WTC11 (cell line): ENCODE measurements around the gene FAM193A. TPM values are rescaled to one million over a fixed set of nuclear protein-coding genes. Genes with fewer than 3 reads are reported as not detected.

Source experiments
- ATAC-seq: fragments of 200-7000 bp; cut with Tn5 transposase; 2 replicates; pipeline ENCODE4 v1.10.0; 2021; ENCODE audit warnings: mild to moderate bottlenecking, moderate library complexity
- CTCF ChIA-PET: fragments of 300-600 bp; sonication (Branson Sonifier 250); formaldehyde crosslinking; loops from one replicate; lab custom pipeline; 2021; ENCODE audit warnings: antibody characterized with exemption; lab: Charles Lee
- POLR2A ChIA-PET: fragments of 350-600 bp; sonication (Branson Sonifier 250); formaldehyde crosslinking; loops from one replicate; lab custom pipeline; 2021; ENCODE audit warnings: antibody characterized with exemption; lab: Charles Lee
- DNase-seq: peaks from one replicate; pipeline ENCODE4 v3.0.0; 2021; ENCODE audit warnings: low spot score
- H3K27ac Mint-ChIP-seq: 2 replicates; pipeline ENCODE4 v1.8.0; 2021; ENCODE audit warnings: mixed read lengths
- H3K27me3 Mint-ChIP-seq: 2 replicates; pipeline ENCODE4 v1.8.0; 2021; ENCODE audit warnings: low read depth, mild to moderate bottlenecking, moderate library complexity, mixed read lengths
- H3K36me3 Mint-ChIP-seq: 2 replicates; pipeline ENCODE4 v1.8.0; 2021; ENCODE audit warnings: mixed read lengths
- H3K4me1 Mint-ChIP-seq: 2 replicates; pipeline ENCODE4 v1.8.0; 2022; ENCODE audit warnings: mixed read lengths
- H3K4me3 Mint-ChIP-seq: 2 replicates; pipeline ENCODE4 v1.8.0; 2021; ENCODE audit warnings: mild to moderate bottlenecking, moderate library complexity, mixed read lengths
- H3K9me3 Mint-ChIP-seq: 2 replicates; pipeline ENCODE4 v1.8.0; 2021; ENCODE audit warnings: mixed read lengths
- ERG ChIP-seq: fragments of 250-450 bp; sonication (Bioruptor Pico); IDR thresholded peaks from 2 replicates; pipeline ENCODE4 v1.8.0; 2021; ENCODE audit warnings: mild to moderate bottlenecking
- FOXP1 ChIP-seq: sonication (generic); formaldehyde crosslinking; IDR thresholded peaks from 2 replicates; pipeline ENCODE4 v1.8.0; 2022; ENCODE audit warnings: missing genetic modification reagents, mild to moderate bottlenecking, moderate library complexity, borderline replicate concordance
- HMGA2 ChIP-seq: fragments of 250-450 bp; sonication (Bioruptor Pico); IDR thresholded peaks from 2 replicates; pipeline ENCODE4 v1.4.0; 2021; ENCODE audit warnings: mild to moderate bottlenecking, moderate library complexity
- IRF1 ChIP-seq: sonication (generic); formaldehyde crosslinking; IDR thresholded peaks from 2 replicates; pipeline ENCODE4 v1.8.0; 2023; ENCODE audit warnings: missing genetic modification reagents
- JAZF1 ChIP-seq: fragments of 250-450 bp; sonication (Bioruptor Pico); IDR thresholded peaks from 2 replicates; pipeline ENCODE4 v1.9.0; 2021; ENCODE audit warnings: moderate library complexity, mild to moderate bottlenecking, inconsistent platforms
- MAX ChIP-seq: sonication (generic); formaldehyde crosslinking; IDR thresholded peaks from 2 replicates; pipeline ENCODE4 v1.8.0; 2022; ENCODE audit warnings: mild to moderate bottlenecking, missing genetic modification reagents
- NFE2L1 ChIP-seq: sonication (generic); formaldehyde crosslinking; IDR thresholded peaks from 2 replicates; pipeline ENCODE4 v1.8.1; 2023; ENCODE audit warnings: missing genetic modification reagents
- PRDM15 ChIP-seq: sonication (generic); formaldehyde crosslinking; IDR thresholded peaks from 2 replicates; pipeline ENCODE4 v1.8.0; 2022; ENCODE audit warnings: missing genetic modification reagents
- SP1 ChIP-seq: sonication (generic); formaldehyde crosslinking; conservative IDR thresholded peaks from 2 replicates; pipeline ENCODE4 v1.8.1; 2022; ENCODE audit warnings: missing genetic modification reagents
- TEAD1 ChIP-seq: sonication (generic); formaldehyde crosslinking; IDR thresholded peaks from 2 replicates; pipeline ENCODE4 v1.8.0; 2022; ENCODE audit warnings: mild to moderate bottlenecking, missing genetic modification reagents
- ZNF281 ChIP-seq: sonication (generic); formaldehyde crosslinking; IDR thresholded peaks from 2 replicates; pipeline ENCODE4 v1.8.0; 2023; ENCODE audit warnings: mild to moderate bottlenecking, missing genetic modification reagents
- ZNF396 ChIP-seq: fragments of 250-450 bp; sonication (Bioruptor Pico); IDR thresholded peaks from 2 replicates; pipeline ENCODE4 v1.8.0; 2021; ENCODE audit warnings: mild to moderate bottlenecking, moderate library complexity, borderline replicate concordance
- ZNF423 ChIP-seq: fragments of 250-450 bp; sonication (Bioruptor Pico); IDR thresholded peaks from 2 replicates; pipeline ENCODE4 v2.1.2; 2022; ENCODE audit warnings: mild to moderate bottlenecking, moderate library complexity
- ZNF425 ChIP-seq: fragments of 250-450 bp; sonication (Bioruptor Pico); conservative IDR thresholded peaks from 2 replicates; pipeline ENCODE4 v1.9.0; 2021; ENCODE audit warnings: mild to moderate bottlenecking
- ZSCAN18 ChIP-seq: fragments of 250-450 bp; sonication (Bioruptor Pico); IDR thresholded peaks from 2 replicates; pipeline ENCODE4 v2.1.2; 2022; ENCODE audit warnings: mild to moderate bottlenecking, moderate library complexity
- total RNA-seq: library from RNA; stranded (reverse); gene quantifications from 3 replicates; pipeline ENCODE4 v1.2.3, GENCODE V29; 2021

Gene FAM193A
- total RNA-seq, 1 experiment from 2014 or later: 28.1 TPM

- TF ChIP-seq PRDM15 (no peak), ZNF281 (CRISPR knock-in tag) (no peak)
These were observed 231.2 kb downstream of the FAM193A start (continued) for GRCh38 chr4:2767705-2768074.

GRCh38 chr4:2768124-2768523 is 231.7 kb downstream of the FAM193A start:
- ChIA-PET POLR2A (interaction anchor here (0.5 to 1.2 kb wide), 2 partner anchors 14 to 17 kb away, joined by 3 read pairs; no protein-coding TSS in a partner anchor), CTCF (interaction anchor here (0.6 kb wide), 1 partner anchor 67 kb away, joined by 3 read pairs; no protein-coding TSS in a partner anchor)
- Mint-ChIP-seq H3K4me3 (no peak overlapping the region), H3K4me1 (peaks cover 26% of the 10 kb centered on the region), H3K9me3 (peaks cover 14% of the 10 kb centered on the region), H3K27ac (no peak overlapping the region), H3K36me3 (no peaks in the 10 kb centered on the region), H3K27me3 (peaks cover 3% of the 10 kb centered on the region; the same call in 1 of the 2 replicates)
- DNase-seq: no peak
- TF ChIP-seq TEAD1 (CRISPR knock-in tag) (no peak), SP1 (CRISPR knock-in tag) (no peak), ZSCAN18 (no peak), ERG (CRISPR knock-in tag) (no peak), IRF1 (CRISPR knock-in tag) (no peak), NFE2L1 (CRISPR knock-in tag) (no peak), ZNF396 (no peak)
- no peak for ATAC-seq

- Mint-ChIP-seq H3K4me1 (peaks cover 26% of the 10 kb centered on the region), H3K27me3 (peaks cover 3% of the 10 kb centered on the region; the same call in 1 of the 2 replicates), H3K9me3 (peaks cover 14% of the 10 kb centered on the region), H3K4me3 (no peak overlapping the region), H3K36me3 (no peaks in the 10 kb centered on the region), H3K27ac (no peak overlapping the region)
- DNase-seq (no peak), ATAC-seq (no peak)
- CTCF ChIA-PET: interaction anchor here (0.7 kb wide), 1 partner anchor 50 kb away, joined by 4 read pairs; no protein-coding TSS in a partner anchor
- POLR2A ChIA-PET: interaction anchor here (0.5 kb wide), 1 partner anchor 16 kb away, joined by 3 read pairs; no protein-coding TSS in a partner anchor
- TF ChIP-seq MAX (CRISPR knock-in tag) (no peak), JAZF1 (CRISPR knock-in tag) (no peak), ZNF425 (CRISPR knock-in tag) (no peak), ZNF281 (CRISPR knock-in tag) (no peak), FOXP1 (CRISPR knock-in tag) (no peak), ZNF423 (CRISPR knock-in tag) (no peak), HMGA2 (CRISPR knock-in tag) (no peak), IRF1 (CRISPR knock-in tag) (no peak)
These were observed 232.5 kb downstream of the FAM193A start for GRCh38 chr4:2768921-2769336.
